ENCODE measurements around the gene KCNK1. TPM values are rescaled to one million over a fixed set of nuclear protein-coding genes. Genes with fewer than 3 reads are reported as not detected.

The KCNK1 gene
- total RNA-seq, 6 experiments from 2014 or later, result 1.1 to 7.6 (median 3.6) TPM

DNA sequence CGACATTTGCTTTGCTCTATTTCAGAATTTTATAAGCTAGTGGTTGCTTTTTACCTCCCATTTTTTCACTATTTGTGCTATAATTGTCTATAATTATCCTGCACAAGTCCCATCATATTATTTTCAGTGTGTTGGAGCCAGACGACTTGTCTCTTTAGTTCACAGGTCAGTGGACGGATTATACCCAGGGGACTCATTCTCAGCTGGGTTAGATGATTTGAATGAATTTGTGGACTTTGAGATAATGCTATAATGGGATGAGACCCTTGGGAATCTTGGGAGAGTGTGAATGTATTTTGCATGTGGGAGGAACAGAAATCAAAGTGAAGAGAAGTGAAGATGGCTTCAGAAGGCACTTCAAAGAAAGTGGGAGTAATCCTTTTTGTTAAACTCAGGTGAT is 31.5 kb upstream of the KCNK1 start:
- WGBS (ENCODE audit: insufficient coverage, low coverage, low lambda C conversion rate, missing lambda C conversion rate), result 71% methylated on average over 3 of the region's 3 CpGs

DNA sequence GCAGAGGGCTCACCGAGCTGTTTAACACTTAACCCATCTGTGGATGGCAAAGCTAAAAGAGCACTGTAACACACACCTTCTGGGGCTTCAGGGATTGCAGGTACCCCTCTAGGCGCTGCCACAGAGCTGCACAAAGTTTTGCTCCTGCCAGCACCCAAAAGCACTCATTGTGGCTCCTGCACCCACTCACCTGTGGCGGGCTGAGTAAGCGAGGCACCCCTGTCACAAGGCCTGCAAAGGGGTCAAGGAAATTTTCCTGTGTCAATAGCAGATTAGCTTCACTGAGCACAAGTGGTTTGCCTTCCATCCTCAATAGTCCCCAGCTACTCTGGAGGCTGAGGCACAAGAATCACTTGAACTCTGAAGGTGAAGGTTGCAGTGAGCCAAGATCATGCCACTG is 29.5 kb upstream of the KCNK1 start:
- H3K9me3 ChIP-seq, result no peaks in the 10 kb centered on the region
- no peaks in the 10 kb centered on the region for H3K4me1 ChIP-seq
- ATAC-seq (no peak), DNase-seq (no peak)
- intact Hi-C loops (cut with DNase I), result no loop called here
- H3K27me3 ChIP-seq, result no peaks in the 10 kb centered on the region
- 100% methylated on average over 2 of the region's 4 CpGs for WGBS (ENCODE audit: insufficient coverage, low coverage, low lambda C conversion rate, missing lambda C conversion rate)
- H3K4me3 ChIP-seq, result no peak overlapping the region
- no peak overlapping the region for H3K27ac ChIP-seq
- H3K36me3 ChIP-seq, result no peaks in the 10 kb centered on the region
- TF ChIP-seq, protein P1, sequence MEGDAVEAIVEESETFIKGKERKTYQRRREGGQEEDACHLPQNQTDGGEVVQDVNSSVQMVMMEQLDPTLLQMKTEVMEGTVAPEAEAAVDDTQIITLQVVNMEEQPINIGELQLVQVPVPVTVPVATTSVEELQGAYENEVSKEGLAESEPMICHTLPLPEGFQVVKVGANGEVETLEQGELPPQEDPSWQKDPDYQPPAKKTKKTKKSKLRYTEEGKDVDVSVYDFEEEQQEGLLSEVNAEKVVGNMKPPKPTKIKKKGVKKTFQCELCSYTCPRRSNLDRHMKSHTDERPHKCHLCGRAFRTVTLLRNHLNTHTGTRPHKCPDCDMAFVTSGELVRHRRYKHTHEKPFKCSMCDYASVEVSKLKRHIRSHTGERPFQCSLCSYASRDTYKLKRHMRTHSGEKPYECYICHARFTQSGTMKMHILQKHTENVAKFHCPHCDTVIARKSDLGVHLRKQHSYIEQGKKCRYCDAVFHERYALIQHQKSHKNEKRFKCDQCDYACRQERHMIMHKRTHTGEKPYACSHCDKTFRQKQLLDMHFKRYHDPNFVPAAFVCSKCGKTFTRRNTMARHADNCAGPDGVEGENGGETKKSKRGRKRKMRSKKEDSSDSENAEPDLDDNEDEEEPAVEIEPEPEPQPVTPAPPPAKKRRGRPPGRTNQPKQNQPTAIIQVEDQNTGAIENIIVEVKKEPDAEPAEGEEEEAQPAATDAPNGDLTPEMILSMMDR (IDR thresholded peaks at IDR 0.05), result no peak
- no peak for TF ChIP-seq POLR2A (IDR thresholded peaks at IDR 0.05)

More for the DNA sequence above, 31.5 kb upstream of the KCNK1 start:
- no peaks in the 10 kb centered on the region for H3K36me3 ChIP-seq
- no peaks in the 10 kb centered on the region for H3K9me3 ChIP-seq
- H3K27ac ChIP-seq, result no peak overlapping the region
- TF ChIP-seq POLR2A (IDR thresholded peaks at IDR 0.05), result no peak
- TF ChIP-seq, protein P1 (IDR thresholded peaks at IDR 0.05), result no peak
- ATAC-seq (no peak), DNase-seq (no peak)
- intact Hi-C loops (cut with DNase I), result no loop called here
- H3K27me3 ChIP-seq, result no peaks in the 10 kb centered on the region
- no peaks in the 10 kb centered on the region for H3K4me1 ChIP-seq
- no peak overlapping the region for H3K4me3 ChIP-seq

DNA sequence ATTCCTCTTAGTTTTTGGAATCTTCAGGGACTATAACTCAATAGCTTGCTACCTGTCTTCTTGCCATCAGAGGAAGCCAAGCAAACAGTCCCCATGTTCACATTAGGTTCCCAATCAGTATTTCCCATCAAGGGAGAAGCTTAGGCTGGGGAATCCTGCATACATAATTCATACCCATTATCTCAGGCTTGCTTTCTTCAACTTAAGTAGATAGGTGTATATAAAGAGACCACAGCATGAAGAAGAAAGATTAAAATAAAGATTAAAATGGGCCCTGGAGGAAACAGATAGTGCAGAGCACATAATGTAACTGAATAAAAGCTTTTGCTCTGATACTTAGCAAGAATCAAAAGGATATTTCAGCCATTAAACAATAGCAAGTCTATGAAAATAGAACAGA is 29.0 kb upstream of the KCNK1 start:
- DNase-seq, result no peak
- H3K4me3 ChIP-seq, result no peak overlapping the region
- H3K4me1 ChIP-seq, result no peaks in the 10 kb centered on the region
- TF ChIP-seq, protein P1 (IDR thresholded peaks at IDR 0.05), result no peak
- no peak for TF ChIP-seq POLR2A (IDR thresholded peaks at IDR 0.05)
- H3K27me3 ChIP-seq, result no peaks in the 10 kb centered on the region
- ATAC-seq, result no peak
- no peaks in the 10 kb centered on the region for H3K9me3 ChIP-seq
- H3K36me3 ChIP-seq, result no peaks in the 10 kb centered on the region
- H3K27ac ChIP-seq, result no peak overlapping the region
- intact Hi-C loops (cut with DNase I), result no loop called here

DNA sequence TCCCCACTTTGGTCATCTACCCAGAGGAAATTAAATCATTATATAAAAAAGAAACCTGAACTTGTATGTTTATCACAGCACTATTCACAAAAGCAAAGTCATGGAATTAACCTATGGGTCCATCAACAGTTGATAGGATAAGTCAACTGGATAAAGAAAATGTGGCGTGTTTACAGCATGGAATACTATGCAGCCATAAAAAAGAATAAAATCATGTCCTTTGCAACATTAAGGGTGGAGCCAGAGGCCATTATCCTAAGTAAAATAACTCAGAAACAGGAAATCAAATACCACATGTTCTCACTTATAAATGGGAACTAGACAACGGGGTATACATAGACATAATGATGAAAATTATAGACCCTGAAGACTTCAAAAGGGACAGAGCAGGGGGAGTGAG is 27.6 kb upstream of the KCNK1 start:
- no peak overlapping the region for H3K4me3 ChIP-seq
- DNase-seq (no peak), ATAC-seq (no peak)
- WGBS (ENCODE audit: insufficient coverage, low coverage, low lambda C conversion rate, missing lambda C conversion rate), result 80% methylated on average over 2 of the region's 2 CpGs
- H3K9me3 ChIP-seq, result no peaks in the 10 kb centered on the region
- H3K27ac ChIP-seq, result no peak overlapping the region
- TF ChIP-seq, protein P1 (IDR thresholded peaks at IDR 0.05), result no peak
- no peak for TF ChIP-seq POLR2A (IDR thresholded peaks at IDR 0.05)
- intact Hi-C loops (cut with DNase I), result no loop called here
- H3K27me3 ChIP-seq, result no peaks in the 10 kb centered on the region
- H3K36me3 ChIP-seq, result no peaks in the 10 kb centered on the region
- no peaks in the 10 kb centered on the region for H3K4me1 ChIP-seq

DNA sequence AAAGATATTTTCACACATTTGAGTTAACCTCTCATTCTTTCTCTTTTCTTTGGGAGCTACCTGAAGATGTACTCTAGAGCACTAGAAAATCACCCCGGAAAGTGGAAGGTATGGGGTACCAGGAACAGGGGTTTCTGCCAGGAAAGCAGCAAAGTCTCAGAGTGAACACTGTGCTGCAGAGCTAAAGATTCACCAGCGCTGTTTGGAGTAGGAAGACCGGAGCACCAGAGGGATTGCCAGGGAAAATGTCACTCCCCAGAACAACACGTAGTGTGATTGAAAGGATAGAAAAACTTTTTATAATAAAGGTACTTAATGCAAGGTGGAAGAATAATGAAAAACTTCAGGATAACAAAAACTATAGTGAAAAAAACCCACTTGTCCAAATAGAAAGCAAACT is 26.7 kb upstream of the KCNK1 start:
- no peak overlapping the region for H3K4me3 ChIP-seq
- DNase-seq (no peak), ATAC-seq (no peak)
- intact Hi-C loops (cut with DNase I), result no loop called here
- H3K4me1 ChIP-seq, result no peaks in the 10 kb centered on the region
- H3K36me3 ChIP-seq, result no peaks in the 10 kb centered on the region
- WGBS (ENCODE audit: insufficient coverage, low coverage, low lambda C conversion rate, missing lambda C conversion rate), result 77% methylated on average over 4 of the region's 4 CpGs
- H3K9me3 ChIP-seq, result no peaks in the 10 kb centered on the region
- H3K27ac ChIP-seq, result no peak overlapping the region
- H3K27me3 ChIP-seq, result no peaks in the 10 kb centered on the region
- TF ChIP-seq, protein P1 (IDR thresholded peaks at IDR 0.05), result no peak
- TF ChIP-seq POLR2A (IDR thresholded peaks at IDR 0.05), result no peak
